COLO668 (cell line): ENCODE data around the gene ZNF500.
A peak's percentile ranks its signal among the peaks of the same experiment; 100 is the strongest.
"Not testable (repeated sequence)": the region's sequence is repeated elsewhere in the genome, so short reads cannot be mapped to it uniquely, and the experiment has no call there.

ENCODE experiments used
- DNase-seq: peaks from one replicate; lab custom pipeline; 2025; ENCODE audit not compliant: unreplicated experiment; lab: John Stamatoyannopoulos, UW

ZNF500 gene

GRCh38 chr16:4746991-4747574 is 19.9 kb downstream of the ZNF500 start:
- DNase-seq = no peak

DNA sequence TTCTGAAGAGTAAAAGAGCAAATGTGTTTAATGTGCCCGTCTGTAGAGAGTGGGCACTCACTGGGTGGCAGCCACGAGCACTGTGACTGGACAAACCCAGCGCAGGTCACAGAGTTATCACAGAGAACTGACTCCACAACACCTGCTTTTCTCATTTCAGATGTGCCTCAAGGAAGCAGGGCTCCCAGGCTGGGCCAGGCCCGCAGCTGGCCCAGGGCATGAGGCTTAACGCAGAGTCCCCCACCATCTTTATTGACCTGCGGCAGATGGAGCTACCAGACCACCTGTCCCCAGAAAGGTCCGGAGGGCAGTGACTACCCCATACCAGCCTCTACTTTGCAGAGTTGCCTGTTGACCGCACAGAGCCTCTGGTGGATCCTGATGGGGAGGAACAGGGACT is 20.7 kb downstream of the ZNF500 start:
- peak; percentile 8 for DNase-seq

DNA sequence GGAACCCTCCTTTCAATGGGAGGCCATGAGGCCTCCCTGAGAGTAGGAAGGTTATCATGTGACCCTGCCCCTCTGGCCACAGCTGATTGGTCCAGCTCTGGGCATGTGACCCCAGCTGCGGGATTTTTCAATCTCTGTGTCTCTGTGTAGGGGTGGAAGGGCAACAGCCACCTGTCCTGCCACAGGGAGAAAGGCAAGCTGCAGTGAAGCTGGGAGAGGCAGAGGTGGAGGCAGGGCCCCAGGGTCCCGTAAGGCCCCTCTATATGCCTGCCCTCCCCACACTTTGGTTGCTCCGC is 21.7 kb downstream of the ZNF500 start:
- no peak for DNase-seq

- DNase-seq = no peak
Measured at GRCh38 chr16:4744555-4745273, 22.2 kb downstream of the ZNF500 start.

DNA sequence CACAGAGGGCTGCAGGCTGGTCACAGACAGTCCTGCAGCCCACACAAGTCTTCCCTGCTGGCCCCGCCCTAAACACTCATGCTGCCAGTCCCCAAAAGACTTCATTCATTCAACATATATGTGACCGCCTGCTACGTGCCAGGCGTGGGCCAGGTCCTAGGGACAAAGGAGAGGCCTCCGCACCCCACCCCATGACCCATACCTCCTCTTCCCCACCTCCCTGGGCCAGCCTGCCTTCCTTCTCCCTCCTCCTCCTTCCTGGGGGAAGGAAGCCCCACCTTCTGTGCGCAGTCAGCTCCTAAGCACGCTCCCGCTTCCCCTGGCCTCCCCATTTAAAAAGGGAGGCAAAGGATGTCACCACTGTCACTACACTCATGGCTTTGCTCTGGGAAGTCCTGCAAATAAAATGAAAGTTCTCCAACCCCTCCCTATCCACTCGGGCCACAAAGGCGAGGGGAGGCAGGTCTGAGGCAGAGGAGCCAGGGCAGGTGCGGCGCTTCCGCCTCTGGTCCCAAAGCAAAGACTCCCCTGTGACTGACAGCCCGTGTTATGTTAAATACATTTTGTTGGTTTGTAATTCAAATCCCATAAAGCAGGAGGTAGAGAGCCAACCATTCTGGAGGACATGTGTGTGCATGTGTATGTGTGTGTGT is 23.6 kb downstream of the ZNF500 start:
- DNase-seq = peak; percentile 33

GRCh38 chr16:4738370-4738769 is 28.6 kb downstream of the ZNF500 start:
- DNase-seq = not testable (repeated sequence)

DNA sequence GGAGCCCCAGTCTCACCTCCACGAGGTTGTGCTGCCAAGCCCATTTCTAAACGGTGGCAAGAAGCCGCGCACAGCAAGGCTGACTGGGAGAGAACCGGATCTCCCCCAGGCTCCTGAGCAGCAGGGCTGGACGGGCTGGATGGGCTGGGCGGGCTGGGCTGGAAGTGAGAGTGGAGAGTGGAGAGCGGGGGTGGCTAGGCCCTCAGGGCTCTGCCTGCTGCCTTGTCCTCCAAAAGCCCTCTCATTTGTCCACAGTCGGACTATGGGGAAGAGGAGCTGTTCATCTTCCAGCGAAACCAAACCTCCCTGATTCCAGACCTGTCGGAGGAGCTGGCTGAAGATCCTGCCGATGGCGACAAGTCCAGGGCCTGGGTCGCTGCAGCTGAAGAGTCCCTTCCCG is 29.4 kb downstream of the ZNF500 start:
- DNase-seq = no peak

DNA sequence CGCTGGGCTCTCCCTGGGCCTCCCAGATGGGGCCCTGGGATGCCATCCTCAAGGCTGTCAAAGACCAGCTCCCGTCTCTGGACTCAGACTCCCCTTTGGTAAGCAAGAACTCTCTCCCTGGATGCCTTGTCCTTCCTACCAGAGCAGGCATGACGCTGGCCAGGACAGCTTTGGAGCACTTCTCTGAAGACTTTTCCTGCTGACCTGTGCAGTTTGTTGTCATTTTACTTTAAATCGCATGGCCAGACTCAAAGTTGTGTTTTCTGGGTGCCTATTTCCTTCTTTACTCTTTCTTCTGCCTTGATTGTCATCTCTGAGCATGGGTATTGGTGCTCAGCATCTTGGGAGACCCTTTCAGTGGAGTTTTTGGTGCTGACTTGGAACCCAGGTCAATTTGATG is 30.4 kb downstream of the ZNF500 start:
- no peak for DNase-seq

- DNase-seq = peak; percentile 84
Measured at GRCh38 chr16:4734730-4735535, 32.0 kb downstream of the ZNF500 start.

DNA sequence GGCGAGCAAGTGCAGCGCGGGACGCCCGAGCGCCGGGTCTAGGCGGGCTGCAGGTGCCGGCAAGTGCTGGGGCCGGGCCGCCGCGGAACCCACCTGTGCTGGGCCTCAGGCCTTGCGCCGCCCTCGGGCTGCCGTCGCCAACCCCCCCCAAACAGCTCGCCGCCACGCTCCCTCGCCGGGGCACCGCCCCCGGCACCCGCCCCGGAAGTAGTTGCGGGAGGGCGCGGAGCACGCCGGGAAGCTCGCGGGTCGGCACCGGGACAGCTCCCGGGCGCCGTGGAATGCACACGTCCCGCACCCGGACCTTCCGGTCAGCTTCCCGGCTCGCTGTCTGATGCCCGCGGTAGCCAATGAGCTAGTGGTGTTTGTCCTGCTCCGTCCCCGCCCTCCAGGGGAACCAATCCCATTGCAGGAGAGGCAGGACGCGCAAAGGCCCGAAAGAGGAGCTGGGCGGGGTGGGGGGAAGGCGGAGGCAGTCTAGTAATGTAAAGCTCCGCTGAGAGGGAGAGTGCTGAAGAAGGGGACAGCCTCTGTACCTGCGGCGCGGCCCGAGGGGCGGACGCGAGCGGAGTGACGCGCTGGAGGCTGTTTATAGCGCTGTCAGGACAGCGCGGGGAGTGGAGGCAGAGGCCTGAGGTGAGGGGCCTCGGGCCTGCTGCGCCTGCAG is 32.8 kb downstream of the ZNF500 start, which contains the start of the genes ANKS3 and DNAAF8:
ANKS3 (minus strand) TSS at position 209 of the 667 bp plus-strand sequence. CDS start 4,122 bp downstream, outside the sequence.
DNAAF8 (plus strand) TSS at position 475 of the 667 bp plus-strand sequence. CDS start 1,978 bp downstream, outside the sequence.
- DNase-seq = peak; percentile 93

- DNase-seq = peak; percentile 46
Measured at GRCh38 chr16:4733747-4734062, 33.3 kb downstream of the ZNF500 start.

DNA sequence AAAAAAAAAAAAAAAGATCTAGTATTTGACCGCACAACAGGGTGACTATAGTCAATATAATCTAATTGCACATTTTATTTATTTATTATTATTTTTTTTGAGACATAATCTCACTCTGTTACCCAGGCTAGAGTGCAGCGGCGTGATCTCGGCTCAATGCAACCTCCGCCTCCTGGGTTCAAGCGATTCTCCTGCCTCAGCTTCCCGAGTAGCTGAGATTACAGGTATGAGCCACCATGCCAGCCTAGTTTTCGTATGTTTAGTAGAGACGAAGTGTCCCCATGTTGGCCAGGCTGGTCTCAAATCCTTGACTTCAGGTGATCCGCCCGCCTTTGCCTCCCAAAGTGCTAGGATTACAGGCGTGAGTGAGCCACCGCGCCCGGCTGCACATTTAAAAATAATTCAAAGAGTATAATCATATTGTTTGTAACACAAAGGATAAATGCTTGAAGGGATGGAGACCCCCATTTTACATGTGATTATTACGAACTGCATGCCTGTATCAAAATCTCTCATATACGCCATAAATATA is 33.7 kb downstream of the ZNF500 start:
- no peak for DNase-seq

- no peak for DNase-seq
Measured at GRCh38 chr16:4729876-4730275, 37.1 kb downstream of the ZNF500 start.

- DNase-seq = no peak
Measured at GRCh38 chr16:4728676-4729075, 38.3 kb downstream of the ZNF500 start.

DNA sequence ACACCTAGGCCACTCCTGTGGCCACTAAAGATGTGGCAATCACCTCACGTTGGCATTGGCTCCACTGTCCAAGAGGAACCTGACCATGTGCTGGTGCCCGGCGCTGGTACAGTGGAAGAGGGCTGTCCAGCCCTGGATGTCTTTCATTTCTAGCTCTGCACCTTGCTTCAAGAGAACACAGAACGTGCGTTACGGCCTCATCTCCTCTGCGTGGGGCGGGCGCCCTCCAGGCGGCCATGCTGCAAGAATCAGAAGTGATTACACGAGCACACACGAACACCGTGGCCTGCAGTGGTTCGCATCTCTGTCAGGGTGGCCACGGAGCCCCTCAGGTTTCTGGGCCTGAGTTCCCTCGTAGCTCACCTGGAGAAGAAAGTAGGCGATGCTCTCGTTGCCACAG is 40.3 kb downstream of the ZNF500 start:
- no peak for DNase-seq

- no peak for DNase-seq
Measured at GRCh38 chr16:4724661-4725270, 42.2 kb downstream of the ZNF500 start.

GRCh38 chr16:4723071-4723767 is 43.7 kb downstream of the ZNF500 start:
- no peak for DNase-seq

DNA sequence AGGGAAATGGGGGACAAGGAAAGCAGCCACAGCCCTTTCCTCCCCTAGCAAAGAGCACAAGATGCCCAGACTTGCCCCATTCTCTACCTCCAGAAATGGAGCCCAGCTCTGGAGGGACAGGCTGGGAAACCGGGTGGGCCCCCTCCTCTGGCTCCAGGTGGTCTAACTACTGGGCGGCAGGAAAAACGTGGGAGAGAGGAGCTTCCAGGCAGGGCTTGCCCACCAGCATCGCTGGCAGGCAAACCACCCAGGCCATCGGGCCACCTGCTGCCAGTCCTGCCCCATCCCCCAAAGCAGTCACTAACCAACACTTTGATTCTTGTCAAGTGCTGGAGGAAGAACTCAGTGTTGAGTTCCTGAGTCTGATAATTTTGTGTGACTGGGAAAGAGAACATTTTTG is 48.5 kb downstream of the ZNF500 start:
- no peak for DNase-seq

- no peak for DNase-seq
Measured at GRCh38 chr16:4714996-4715395, 52.0 kb downstream of the ZNF500 start.
